K562 (cell line): ENCODE results near the gene SMIM3. TPM values are rescaled to one million over a fixed set of nuclear protein-coding genes. Genes with fewer than 3 reads are reported as not detected.
A peak's percentile ranks its signal among the peaks of the same experiment; 100 is the strongest.

Experiments used
- ATAC-seq: fragments of 200-7000 bp; cut with Tn5 transposase; 3 replicates; pipeline ENCODE4 v1.9.1; 2020; ENCODE audit warnings: moderate library complexity
- BruUV-seq: library from RNA; stranded (reverse); fragments of 400-500 nt; replicated peaks from 2 replicates; lab custom pipeline; 2021; lab: Mats Ljungman, UMichigan
- CTCF ChIA-PET: fragments of 300-600 bp; formaldehyde crosslinking; extraction: SDS; loops from one replicate; lab custom pipeline; 2021; ENCODE audit warnings: low intra/inter-chr PET ratio; lab: Yijun Ruan, JAX
- POLR2A ChIA-PET: fragments of 300-600, 350-650 bp; sonication (Branson Sonifier 250); formaldehyde crosslinking; extraction: SDS; loops from one replicate; lab custom pipeline; 2021; ENCODE audit warnings: antibody characterized with exemption, inconsistent platforms; lab: Yijun Ruan, JAX
- DNase-seq, 4 experiments: peaks; one replicate each; pipeline versions ENCODE4 v3.0.0 to v3.0.0-alpha.2; 2011 to 2018; ENCODE audit warnings: low spot score in 3 of 4, mixed read lengths in 3 of 4; ENCODE audit errors: extremely low read depth in 1 of 4
- FAIRE-seq: peaks from 2 replicates; lab custom pipeline; 2011; peaks lifted over from hg19 to GRCh38; lab: Jason Lieb, UNC
- H2AFZ ChIP-seq: 2 replicates; pipeline ENCODE4 v1.6.0; 2011; ENCODE audit warnings: low read depth, low read length, control low read depth, inconsistent platforms
- H3K27ac ChIP-seq: fragments of 200-600 bp; 3 replicates; pipeline ENCODE4 v1.8.0; 2011; ENCODE audit warnings: low read depth, mild to moderate bottlenecking, control low read depth, inconsistent platforms, low read length, moderate library complexity, mixed read lengths; ENCODE audit errors: extremely low read depth
- H3K27me3 ChIP-seq, 2 experiments: fragments of 300-600 bp in 1 of 2; 2 replicates in 1 of 2; 3 replicates in 1 of 2; pipeline versions ENCODE4 v1.6.0 to v1.8.0; 2011; ENCODE audit warnings: inconsistent platforms in 2 of 2, low read length in 2 of 2, mild to moderate bottlenecking in 1 of 2, mixed read lengths in 1 of 2, moderate library complexity in 1 of 2; ENCODE audit not compliant: control insufficient read depth in 2 of 2, insufficient read depth in 2 of 2
- H3K36me3 ChIP-seq: fragments of 300-600 bp; 3 replicates; pipeline ENCODE4 v1.8.0; 2011; ENCODE audit warnings: mild to moderate bottlenecking, low read length, inconsistent platforms; ENCODE audit not compliant: control insufficient read depth, insufficient read depth
- H3K4me1 ChIP-seq, 2 experiments: fragments of 200-600 bp in 1 of 2; replicated peaks in 1 of 2; 2 replicates in 1 of 2; 3 replicates in 1 of 2; pipeline versions ENCODE4 v1.5.1 to v1.8.0; 2011; ENCODE audit warnings: inconsistent platforms in 2 of 2, low read length in 2 of 2, mild to moderate bottlenecking in 1 of 2, mixed read lengths in 1 of 2, moderate library complexity in 1 of 2; ENCODE audit not compliant: control insufficient read depth in 2 of 2, insufficient read depth in 2 of 2
- H3K4me2 ChIP-seq: 2 replicates; pipeline ENCODE4 v1.6.1; 2011; ENCODE audit warnings: low read length, control low read depth, inconsistent platforms, mixed read lengths; ENCODE audit not compliant: insufficient read depth
- H3K4me3 ChIP-seq: fragments of 200-600 bp; sonication (generic), shearing (Covaris generic); 2 replicates; pipeline ENCODE4 v1.5.1; 2016; ENCODE audit warnings: control low read depth, inconsistent platforms
- H3K79me2 ChIP-seq: fragments of 200-600 bp; 3 replicates; pipeline ENCODE4 v1.8.0; 2011; ENCODE audit warnings: low read length, inconsistent platforms; ENCODE audit not compliant: control insufficient read depth, insufficient read depth
- H3K9ac ChIP-seq, 2 experiments: 2 replicates each; pipeline versions ENCODE4 v1.6.0 to v1.6.1; 2011; ENCODE audit warnings: low read depth in 2 of 2, low read length in 2 of 2, control low read depth in 1 of 2, inconsistent platforms in 1 of 2, mild to moderate bottlenecking in 1 of 2, mixed read lengths in 1 of 2; ENCODE audit not compliant: insufficient read depth in 1 of 2
- H3K9me1 ChIP-seq: one replicate; pipeline ENCODE4 v1.6.0; 2011; ENCODE audit warnings: inconsistent platforms, mild to moderate bottlenecking, low read length, moderate library complexity; ENCODE audit not compliant: control insufficient read depth, insufficient read depth
- H3K9me3 ChIP-seq: replicated peaks from 2 replicates; pipeline ENCODE4 v1.5.1; 2011; ENCODE audit warnings: low read depth, low read length, inconsistent platforms; ENCODE audit not compliant: control insufficient read depth, insufficient read depth
- H4K20me1 ChIP-seq: replicated peaks from 2 replicates; pipeline ENCODE4 v1.6.1; 2011; ENCODE audit warnings: low read length, inconsistent platforms, mixed read lengths; ENCODE audit not compliant: control insufficient read depth, insufficient read depth
- CCAR2 ChIP-seq: fragments of 200-400 bp; formaldehyde crosslinking; IDR thresholded peaks from 2 replicates; pipeline ENCODE4 v1.6.1; 2017; ENCODE audit warnings: mild to moderate bottlenecking, low read depth, low read length
- ESRRA ChIP-seq: fragments of 450-650 bp; IDR thresholded peaks from 2 replicates; pipeline ENCODE4 v1.6.1; 2014; ENCODE audit warnings: low read depth, mild to moderate bottlenecking, moderate library complexity, borderline replicate concordance
- ETV5 ChIP-seq: sonication (generic); formaldehyde crosslinking; IDR thresholded peaks from 2 replicates; pipeline ENCODE4 v1.4.0; 2020; ENCODE audit warnings: low read depth, mild to moderate bottlenecking, missing genetic modification reagents
- PRDM10 ChIP-seq: fragments of 450-650 bp; IDR thresholded peaks from 2 replicates; pipeline ENCODE4 v1.6.1; 2018; ENCODE audit not compliant: partially characterized antibody
- TCF7L2 ChIP-seq: fragments of 150-350 bp; IDR thresholded peaks from 2 replicates; pipeline ENCODE4 v1.6.1; 2016; ENCODE audit warnings: low read depth, mild to moderate bottlenecking, low read length, moderate library complexity
- TEAD1 ChIP-seq, 2 experiments: fragments of 450-650 bp in 1 of 2; sonication (generic) in 1 of 2; formaldehyde crosslinking; IDR thresholded peaks; 2 replicates each; pipeline versions ENCODE4 v1.4.0 to v1.8.0; 2020 to 2022; ENCODE audit warnings: mild to moderate bottlenecking in 2 of 2, missing genetic modification reagents in 1 of 2
- TEAD2 ChIP-seq: fragments of 450-650 bp; IDR thresholded peaks from 2 replicates; pipeline ENCODE4 v1.6.1; 2016; ENCODE audit warnings: missing genetic modification characterization, control low read depth, missing compliant biosample characterization
- ZEB2 ChIP-seq: fragments of 450-650 bp; IDR thresholded peaks from 2 replicates; pipeline ENCODE4 v1.6.1; 2016
- ZNF444 ChIP-seq: fragments of 250-450 bp; sonication (Bioruptor Pico); IDR thresholded peaks from 2 replicates; pipeline ENCODE4 v1.4.0; 2020; ENCODE audit warnings: mild to moderate bottlenecking, moderate library complexity
- WGBS: fragments of 100-300 bp; shearing (Covaris generic); methylation state at CpG from one replicate; pipeline ENCODE4 v1.1.6; 2016; ENCODE audit warnings: low coverage, mixed read lengths; ENCODE audit not compliant: insufficient coverage; ENCODE audit errors: missing lambda C conversion rate; 5-methylcytosine and 5-hydroxymethylcytosine counted together
- in situ Hi-C: fragments of 300-500 bp; cut with MboI; formaldehyde crosslinking; loops from 4 replicates; pipeline ENCODE4 v1.15.0; 2018; ENCODE audit warnings: inconsistent platforms, mixed read lengths
- intact Hi-C: fragments of 100-400 bp; cut with micrococcal nuclease; formaldehyde crosslinking; loops from 2 replicates; pipeline ENCODE4 v1.14.2; 2022
- polyA plus RNA-seq, 8 experiments: library from polyadenylated mRNA; depleted of rRNA in 4 of 8; stranded (reverse) in 5 of 8; unstranded in 3 of 8; fragments of >200 nt; fragmentation: Nextera tagmentation in 2 of 8; fragmentation: Illumina TruSeq in 1 of 8; extraction: Ambion mirVana in 2 of 8; extraction: Trizol in 1 of 8; gene quantifications; 2 replicates each; pipeline versions ENCODE4 v1.2.1 to v1.2.3, GENCODE V29; 2011 to 2014; ENCODE audit warnings: inconsistent platforms in 1 of 8, missing spikeins in 1 of 8
- total RNA-seq, 7 experiments: library from RNA; depleted of rRNA in 6 of 7; stranded (reverse); fragments of >200 nt in 6 of 7; fragmentation: Illumina TruSeq in 2 of 7; extraction: Trizol in 2 of 7; gene quantifications; 2 replicates each; pipeline versions ENCODE4 v1.2.1 to v1.2.3, GENCODE V29; 2011 to 2021; ENCODE audit warnings: low replicate concordance in 1 of 7
- TF ChIP-seq, protein P1 (sequence below): sonication (generic); formaldehyde crosslinking; IDR thresholded peaks from 2 replicates; pipeline ENCODE4 v1.8.0; 2022; ENCODE audit warnings: mild to moderate bottlenecking, missing genetic modification reagents, borderline replicate concordance
- TF ChIP-seq, protein P2 (sequence below), 3 experiments: IDR thresholded peaks in 2 of 3; conservative IDR thresholded peaks in 1 of 3; 2 replicates each; pipeline ENCODE4 v1.5.1; 2011 to 2012; ENCODE audit warnings: low read length in 3 of 3, mild to moderate bottlenecking in 3 of 3, control low read depth in 2 of 3, improper control_type of control experiment in 1 of 3, inconsistent platforms in 1 of 3, low read depth in 1 of 3, mixed read lengths in 1 of 3, moderate library complexity in 1 of 3; ENCODE audit not compliant: insufficient read depth in 2 of 3

Gene SMIM3
- total and polyA plus RNA-seq, 9 of the 15 experiments (the other 6 are each of a cell fraction or from before 2014, with no cell fraction given) = 4.1 to 27.7 (median 13.6) TPM

GRCh38 chr5:150836703-150837102 lies 58.1 kb downstream of the SMIM3 start:
- CTCF ChIA-PET = no interaction called here
- no peak overlapping the region for H3K27ac ChIP-seq

More at GRCh38 chr5:150836703-150837102, 58.1 kb downstream of the SMIM3 start:
- ATAC-seq = no peak
- Histone ChIP-seq H3K4me1 (no peaks in the 10 kb centered on the region), H3K9ac (no peak overlapping the region), H2AFZ (no peak overlapping the region), H3K79me2 (no peaks in the 10 kb centered on the region), H3K36me3 (no peaks in the 10 kb centered on the region), H4K20me1 (no peaks in the 10 kb centered on the region)
- no peak for DNase-seq
- POLR2A ChIA-PET = no interaction called here
- intact Hi-C loops = no loop called here
- no peak for TF ChIP-seq ZNF444 (CRISPR knock-in tag)
- TF ChIP-seq, protein P1, sequence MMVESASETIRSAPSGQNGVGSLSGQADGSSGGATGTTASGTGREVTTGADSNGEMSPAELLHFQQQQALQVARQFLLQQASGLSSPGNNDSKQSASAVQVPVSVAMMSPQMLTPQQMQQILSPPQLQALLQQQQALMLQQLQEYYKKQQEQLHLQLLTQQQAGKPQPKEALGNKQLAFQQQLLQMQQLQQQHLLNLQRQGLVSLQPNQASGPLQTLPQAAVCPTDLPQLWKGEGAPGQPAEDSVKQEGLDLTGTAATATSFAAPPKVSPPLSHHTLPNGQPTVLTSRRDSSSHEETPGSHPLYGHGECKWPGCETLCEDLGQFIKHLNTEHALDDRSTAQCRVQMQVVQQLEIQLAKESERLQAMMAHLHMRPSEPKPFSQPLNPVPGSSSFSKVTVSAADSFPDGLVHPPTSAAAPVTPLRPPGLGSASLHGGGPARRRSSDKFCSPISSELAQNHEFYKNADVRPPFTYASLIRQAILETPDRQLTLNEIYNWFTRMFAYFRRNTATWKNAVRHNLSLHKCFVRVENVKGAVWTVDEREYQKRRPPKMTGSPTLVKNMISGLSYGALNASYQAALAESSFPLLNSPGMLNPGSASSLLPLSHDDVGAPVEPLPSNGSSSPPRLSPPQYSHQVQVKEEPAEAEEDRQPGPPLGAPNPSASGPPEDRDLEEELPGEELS (CRISPR knock-in tag) = no peak
- no peak for TF ChIP-seq ZEB2
- no peak for TF ChIP-seq TEAD2 (tag)
- no peak for TF ChIP-seq CCAR2
- TF ChIP-seq PRDM10 = peak; percentile 92
- TF ChIP-seq ETV5 (CRISPR knock-in tag) = no peak
- TF ChIP-seq, protein P2, sequence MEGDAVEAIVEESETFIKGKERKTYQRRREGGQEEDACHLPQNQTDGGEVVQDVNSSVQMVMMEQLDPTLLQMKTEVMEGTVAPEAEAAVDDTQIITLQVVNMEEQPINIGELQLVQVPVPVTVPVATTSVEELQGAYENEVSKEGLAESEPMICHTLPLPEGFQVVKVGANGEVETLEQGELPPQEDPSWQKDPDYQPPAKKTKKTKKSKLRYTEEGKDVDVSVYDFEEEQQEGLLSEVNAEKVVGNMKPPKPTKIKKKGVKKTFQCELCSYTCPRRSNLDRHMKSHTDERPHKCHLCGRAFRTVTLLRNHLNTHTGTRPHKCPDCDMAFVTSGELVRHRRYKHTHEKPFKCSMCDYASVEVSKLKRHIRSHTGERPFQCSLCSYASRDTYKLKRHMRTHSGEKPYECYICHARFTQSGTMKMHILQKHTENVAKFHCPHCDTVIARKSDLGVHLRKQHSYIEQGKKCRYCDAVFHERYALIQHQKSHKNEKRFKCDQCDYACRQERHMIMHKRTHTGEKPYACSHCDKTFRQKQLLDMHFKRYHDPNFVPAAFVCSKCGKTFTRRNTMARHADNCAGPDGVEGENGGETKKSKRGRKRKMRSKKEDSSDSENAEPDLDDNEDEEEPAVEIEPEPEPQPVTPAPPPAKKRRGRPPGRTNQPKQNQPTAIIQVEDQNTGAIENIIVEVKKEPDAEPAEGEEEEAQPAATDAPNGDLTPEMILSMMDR (IDR thresholded peaks at IDR 0.05 in 2 of 3, conservative IDR thresholded peaks at IDR 0.05 in 1 of 3; ENCODE audit: insufficient read depth in 2 of 3, low read depth in 1 of 3, low read length in 3 of 3) = 0 out of 6 replicates have a peak, but pooled peaks of 1 of the 3 experiments have one; percentile 10
- TF ChIP-seq TCF7L2 = peak; percentile 39; the same call in 1 of the 2 replicates
- no peak for TF ChIP-seq ESRRA
- TF ChIP-seq TEAD1 (CRISPR knock-in tag; IDR thresholded peaks at IDR 0.05) = no peak
- TF ChIP-seq, all 486 proteins: peak for 3
- in situ Hi-C loops = no loop called here
- 0% methylated on average over 3 of the region's 3 CpGs for WGBS
- Histone ChIP-seq H3K9me1 (no peaks in the 10 kb centered on the region), H3K27me3 (peaks cover 2 to 12% of the 10 kb centered on the region in 2 experiments; a peak in 3 of 5 replicates), H3K4me3 (no peak overlapping the region), H3K4me2 (no peak overlapping the region), H3K9me3 (no peaks in the 10 kb centered on the region)
- no TSS peak for BruUV-seq
- FAIRE-seq = no peak
